IPS DF 19.7 (cell line): ENCODE data around the gene SMYD5.
"Not testable (repeated sequence)": the region's sequence is repeated elsewhere in the genome, so short reads cannot be mapped to it uniquely, and the experiment has no call there.

Experiments used
- DNase-seq: peaks from one replicate; pipeline ENCODE4 v3.0.0-alpha.2; 2013; ENCODE audit warnings: low read depth, low spot score

The SMYD5 gene

DNA sequence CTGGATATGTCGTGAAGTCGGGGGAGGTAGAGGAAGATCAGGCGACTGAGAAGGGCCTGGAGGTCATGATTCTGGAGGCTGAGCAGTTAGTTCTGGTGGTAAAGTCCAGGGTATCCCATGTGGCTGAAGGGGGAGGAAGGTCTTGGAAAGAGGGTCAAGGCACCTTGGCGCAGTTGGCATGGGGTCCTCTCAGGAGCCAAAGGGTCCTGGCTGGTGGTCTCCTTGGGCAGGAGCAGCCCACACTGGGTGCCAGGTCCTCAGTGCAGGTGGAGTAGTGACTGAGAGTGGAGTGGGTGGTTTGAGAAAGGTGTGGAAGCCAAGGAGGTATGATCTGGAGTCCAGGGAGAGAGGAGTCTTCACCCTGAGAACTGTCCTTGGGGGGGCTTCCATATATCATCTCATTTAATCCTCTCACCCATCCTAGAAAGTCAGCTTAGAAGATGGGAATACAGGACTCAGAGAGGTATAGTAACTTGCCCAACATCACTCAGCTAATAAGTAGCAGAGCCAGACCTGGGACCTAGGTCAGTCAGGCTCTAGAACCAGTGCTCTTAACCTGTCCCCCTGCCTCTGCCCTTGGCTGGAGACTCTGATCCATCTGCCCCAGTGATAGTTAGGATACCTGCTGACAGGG is 45.8 kb downstream of the SMYD5 start:
- no peak for DNase-seq

DNA sequence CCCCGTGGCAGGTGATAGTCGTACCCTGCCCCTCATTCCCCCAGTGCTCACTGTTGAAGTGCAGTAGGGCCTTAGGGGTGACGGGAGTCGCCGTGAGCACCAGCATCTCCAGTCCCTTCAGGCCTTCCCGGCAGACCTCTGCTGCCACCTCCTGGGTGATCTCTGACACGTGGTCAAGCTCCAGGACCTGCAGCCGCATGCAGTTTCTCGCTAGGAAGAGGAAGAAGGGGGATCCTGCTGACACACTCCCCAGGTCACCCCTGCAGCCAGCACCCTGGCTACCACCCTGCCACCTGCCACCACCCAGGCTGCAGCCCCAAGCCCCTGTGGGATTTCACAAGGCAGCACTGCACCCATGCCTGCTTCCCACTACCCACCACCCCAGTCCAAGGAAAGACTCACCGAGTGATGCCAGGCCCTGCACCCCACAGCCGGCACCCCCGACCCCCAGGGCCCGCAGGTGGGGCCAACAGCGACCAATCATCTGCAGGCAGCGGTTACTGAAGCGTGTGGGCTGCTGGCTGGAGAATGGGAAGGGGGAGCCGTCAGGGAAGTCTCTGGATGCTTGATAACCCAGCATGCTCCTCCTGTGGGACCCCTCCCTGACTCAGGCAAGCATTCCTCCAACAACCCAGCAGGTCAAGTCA is 46.4 kb downstream of the SMYD5 start:
- DNase-seq, result no peak

DNA sequence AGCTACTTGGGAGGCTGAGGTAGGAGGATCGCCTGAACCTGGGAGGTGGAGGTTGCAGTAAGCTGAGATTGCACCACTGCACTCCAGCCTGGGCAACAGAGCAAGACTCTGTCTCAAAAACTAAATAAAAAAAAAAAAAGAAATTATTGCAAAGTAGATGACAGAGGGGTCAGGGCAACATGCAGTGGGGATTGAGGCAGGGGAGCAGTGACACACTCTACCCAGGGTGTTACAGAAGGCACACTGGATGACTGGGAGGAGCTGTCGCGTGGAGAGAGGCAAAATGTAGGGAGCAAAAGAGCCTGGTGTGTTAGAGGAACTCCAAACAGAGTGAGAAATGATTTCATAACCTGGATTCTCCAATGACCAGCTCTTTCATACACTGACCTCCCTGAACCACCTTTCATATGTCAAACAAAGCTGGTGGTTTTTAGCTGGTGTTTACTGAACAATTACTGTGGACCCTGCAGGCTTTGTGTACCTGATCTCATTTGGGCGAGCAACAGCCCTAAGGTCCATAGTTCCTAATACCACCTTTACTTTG is 48.1 kb downstream of the SMYD5 start:
- no peak for DNase-seq

DNA sequence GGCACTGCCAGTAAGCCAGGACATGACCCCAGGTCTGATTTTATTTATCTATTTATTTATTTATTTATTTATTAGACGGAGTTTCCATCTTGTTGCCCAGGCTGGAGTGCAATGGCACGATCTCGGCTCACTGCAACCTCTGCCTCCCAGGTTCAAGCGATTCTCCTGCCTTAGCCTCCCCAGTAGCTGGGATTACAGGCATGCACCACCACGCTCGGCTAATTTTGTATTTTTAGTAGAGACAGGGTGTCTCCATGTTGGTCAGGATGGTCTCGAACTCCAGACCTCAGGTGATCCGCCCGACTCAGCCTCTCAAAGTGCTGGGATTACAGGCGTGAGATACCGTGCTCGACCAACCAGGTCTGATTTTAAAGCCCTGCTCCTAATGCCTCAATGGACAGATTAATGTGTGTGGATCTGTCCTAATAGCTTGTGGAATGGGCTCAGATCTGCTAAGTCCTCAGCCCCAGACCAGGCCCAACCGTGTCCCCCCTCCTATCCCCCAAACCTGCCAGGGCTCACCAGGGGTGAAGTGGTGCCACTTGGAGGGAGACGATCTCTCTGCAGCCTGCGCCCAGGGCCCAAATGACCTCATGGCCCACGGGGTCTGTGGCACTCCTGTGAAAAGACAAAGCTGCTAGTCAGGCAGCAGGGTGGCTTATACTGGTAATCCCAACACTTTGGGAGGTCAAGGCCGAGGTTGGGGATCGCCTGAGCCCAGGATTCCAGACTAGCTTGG is 48.8 kb downstream of the SMYD5 start:
- not testable (repeated sequence) for DNase-seq

DNA sequence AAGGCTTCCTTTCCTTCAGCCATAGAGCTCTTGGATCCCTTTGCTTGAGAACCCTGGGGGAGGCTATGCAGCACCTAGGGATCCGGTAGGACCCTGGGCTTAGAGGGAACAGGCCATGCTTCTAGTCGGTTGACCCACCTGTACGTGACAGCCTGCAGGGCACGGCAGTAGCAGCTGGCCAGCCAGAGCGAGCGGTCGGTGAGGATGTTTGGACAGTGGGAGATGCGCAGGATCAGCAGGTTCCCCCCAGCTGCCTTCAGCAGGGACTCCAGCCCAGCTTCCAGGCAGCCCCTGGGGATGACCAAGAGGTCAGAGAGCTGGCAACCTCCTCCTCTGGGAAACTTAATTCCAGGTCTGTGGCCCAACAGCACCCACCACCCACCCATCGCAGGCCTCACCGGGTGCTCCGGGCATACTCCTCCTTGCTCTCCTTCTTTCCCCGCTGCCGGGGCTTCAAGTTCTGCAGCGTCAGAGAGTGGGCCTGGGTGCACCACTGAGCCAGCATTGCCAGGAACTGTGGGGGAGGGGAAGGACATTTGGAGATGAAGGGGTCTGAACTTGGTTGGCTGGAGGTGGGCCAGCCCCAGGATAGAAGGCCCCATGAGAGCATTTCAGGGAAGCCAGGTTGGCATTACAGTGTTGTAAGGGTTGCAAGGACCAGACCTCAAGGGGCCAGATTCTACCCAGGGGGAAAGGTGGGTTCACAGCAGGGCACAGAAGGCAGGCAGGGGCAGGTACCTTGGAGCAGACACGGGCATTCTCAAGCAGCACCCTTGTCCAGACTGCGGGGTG is 49.7 kb downstream of the SMYD5 start:
- no peak for DNase-seq

DNA sequence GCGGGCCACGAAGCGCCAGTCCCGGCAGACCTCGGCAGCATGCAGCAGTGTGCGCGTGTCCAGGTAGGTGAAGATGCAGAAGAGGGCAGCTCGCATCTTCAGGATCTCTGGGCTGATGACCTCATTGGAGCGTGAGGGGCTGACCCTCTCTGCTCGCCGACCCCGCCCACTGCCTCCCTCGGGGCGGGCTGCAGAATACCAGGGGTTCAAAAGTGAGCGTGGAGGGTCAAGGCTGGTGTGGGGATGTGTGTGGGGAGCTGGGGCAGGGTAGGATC is 50.2 kb downstream of the SMYD5 start:
- DNase-seq, result no peak

DNA sequence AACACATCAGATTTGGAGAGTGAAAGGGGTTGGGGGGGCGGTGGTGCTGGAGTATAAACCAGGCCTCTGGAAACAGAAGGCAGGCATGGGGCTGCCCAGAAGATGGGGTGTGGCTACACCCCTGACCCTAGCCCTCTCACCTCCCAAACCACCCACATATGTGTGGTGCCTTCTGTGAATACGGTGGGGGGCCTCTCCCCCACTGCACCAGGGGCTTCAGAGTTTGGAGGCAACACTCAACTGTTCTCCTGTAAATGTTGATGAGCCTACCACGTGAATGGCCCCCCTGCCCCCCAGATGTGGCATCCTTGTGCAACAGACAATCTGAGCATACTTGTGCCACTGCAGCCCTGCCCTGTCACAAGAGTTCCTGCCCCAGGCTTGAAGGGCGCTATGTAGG is 50.7 kb downstream of the SMYD5 start:
- DNase-seq, result no peak

DNA sequence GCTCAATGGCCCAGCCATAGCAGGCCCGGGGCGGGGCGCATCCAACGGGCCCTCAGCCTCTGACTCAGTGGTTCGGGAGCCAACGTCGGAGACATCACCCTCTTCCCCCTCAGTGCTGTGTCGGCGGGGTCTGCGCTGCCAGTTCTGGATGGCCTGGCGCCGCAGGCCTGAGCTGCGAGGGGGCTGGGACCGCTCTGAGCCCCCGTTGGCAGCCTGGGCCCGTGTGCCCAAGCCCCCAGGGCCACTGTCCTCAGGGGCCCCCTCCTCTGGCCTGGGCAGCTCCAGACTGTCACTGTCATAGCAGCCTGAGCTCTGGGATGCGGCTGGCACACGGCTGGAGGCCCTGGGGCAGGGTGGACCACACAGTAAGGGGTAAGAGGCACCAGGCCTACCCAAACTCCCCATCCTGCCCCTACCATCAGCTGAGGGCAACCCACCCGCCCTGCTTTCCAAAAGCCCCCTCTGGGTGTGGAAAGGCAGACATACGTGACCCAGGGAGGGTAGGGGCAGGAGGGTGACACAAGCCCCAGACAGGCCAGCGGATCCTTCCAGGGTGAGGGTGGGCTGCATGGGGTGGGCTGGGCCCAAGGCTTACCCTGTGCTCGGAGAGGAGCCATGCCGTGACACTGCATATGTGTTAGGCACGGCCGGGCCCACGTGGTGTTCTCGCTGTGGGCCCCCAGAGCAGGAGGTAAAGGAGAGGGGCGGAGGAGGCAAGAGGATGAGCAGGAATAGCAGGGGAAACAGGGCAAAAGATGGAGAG is 51.4 kb downstream of the SMYD5 start:
- DNase-seq, result no peak

DNA sequence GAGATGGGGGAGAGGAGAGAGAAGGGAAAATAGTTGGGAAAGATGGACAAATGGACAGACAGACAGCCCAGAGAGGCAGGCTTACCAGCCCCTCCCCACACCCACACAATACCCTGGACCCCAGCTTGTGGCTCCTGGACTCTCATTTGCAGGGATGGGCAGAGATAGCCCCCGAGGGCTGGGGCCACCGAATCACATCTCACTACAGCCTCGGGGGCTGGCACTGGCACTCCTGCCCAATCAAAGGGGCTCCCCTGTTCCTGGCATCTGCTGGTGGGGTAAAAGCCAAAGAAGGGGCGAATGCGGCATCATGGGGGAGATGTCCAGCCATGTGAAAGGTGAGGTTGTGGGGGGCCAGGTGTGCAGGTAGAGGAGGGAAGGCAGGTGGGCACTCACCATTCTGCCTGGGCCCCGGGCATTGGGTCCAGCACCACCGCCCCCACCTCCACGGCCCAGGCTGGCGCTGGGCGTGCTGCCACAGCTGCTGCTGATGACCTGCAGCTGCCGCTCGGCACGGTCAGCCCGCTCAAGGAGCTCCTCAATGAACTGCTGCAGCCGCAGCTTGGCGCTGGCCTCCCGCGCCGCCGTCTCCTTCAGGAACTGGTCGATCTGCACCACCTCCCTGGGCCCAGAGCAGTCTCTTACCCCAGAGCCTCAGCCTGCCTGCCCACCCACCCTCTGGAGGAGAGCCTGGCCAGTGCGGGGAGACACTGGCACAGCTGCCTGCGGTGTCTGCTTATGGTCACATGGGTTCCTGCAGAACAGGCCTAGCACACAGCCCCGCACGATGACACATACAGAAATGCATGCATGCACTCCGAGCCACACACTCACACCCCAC is 52.2 kb downstream of the SMYD5 start:
- no peak for DNase-seq

DNA sequence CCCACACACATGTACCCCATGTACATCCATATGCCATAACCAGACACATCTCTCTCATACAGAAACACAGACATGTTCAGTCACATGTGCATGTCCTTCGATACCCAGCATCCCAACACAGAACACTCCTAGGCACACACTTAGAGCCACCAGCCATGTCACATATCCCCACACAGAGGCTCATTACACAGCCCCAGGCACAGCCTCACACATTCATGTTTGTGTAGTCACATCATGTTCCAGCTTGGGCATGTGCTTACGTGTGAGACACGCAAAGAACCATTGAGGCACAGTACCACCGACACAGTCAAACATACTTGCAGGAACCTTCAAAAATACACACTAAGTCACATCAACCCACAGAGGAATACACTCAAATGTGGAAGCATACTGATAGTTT is 53.0 kb downstream of the SMYD5 start:
- no peak for DNase-seq

DNA sequence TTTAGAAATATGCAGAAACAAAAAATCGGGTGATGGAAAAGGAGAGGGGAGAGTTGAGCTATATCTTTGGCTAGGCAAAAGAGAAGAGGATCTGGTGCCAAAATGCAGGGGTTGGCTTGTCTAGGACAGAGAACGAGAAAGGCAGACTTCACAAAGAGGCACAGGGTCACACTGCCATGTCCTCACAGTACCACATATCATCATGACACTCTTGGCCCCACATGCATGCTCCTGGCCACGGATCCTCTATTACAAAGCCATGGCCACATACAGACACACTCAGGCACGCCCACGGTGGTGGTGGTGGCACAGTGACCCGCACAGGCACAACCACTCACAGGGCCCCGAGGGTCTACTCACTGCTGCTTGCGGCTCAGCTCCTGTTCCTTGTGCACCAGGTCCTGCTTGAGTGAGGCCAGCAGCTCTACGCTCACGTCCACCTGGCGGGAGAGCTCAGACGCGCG is 54.4 kb downstream of the SMYD5 start:
- no peak for DNase-seq

DNA sequence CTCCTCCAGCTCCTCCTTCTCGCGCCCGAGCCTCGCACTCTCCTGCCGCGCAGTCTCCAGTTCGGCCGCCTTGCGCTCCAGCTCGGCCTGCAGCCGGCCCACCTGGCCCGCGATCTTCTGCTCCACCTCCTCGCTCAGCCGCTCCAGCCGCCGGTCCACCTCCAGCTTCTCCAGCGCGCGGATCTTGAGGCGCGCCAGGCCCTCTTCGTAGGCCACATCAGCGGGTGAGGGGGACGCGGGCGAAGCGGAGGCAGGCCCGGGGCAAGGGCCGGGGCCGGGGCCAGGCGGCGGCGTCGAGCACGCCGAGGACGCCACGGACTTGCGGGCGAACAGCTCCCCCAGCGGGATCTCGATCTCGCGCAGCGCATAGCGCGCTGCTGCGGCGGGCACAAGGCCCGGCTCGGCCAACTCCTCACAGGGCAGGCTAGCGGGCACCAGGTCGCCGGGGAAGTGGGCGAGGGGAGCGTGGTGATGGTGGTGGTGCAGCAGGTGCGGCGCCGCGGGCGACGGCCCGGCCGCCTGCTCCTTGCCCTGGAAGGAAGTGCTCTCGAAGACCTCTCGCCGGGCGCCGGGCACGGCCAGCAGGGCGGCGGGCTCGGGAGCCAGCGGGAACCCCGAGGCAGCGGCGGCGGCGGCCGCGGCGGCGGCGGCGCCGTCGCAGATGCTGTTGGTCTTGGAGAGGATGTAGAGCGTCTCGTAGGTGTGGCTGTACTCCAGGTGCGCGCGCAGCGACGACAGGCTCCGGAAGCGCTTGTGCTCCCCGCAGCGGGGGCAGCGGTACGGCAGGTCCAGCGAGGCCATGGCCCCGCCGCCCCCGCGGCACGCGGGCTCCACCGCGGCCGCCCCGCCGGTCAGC is 55.0 kb downstream of the SMYD5 start:
- no peak for DNase-seq

DNA sequence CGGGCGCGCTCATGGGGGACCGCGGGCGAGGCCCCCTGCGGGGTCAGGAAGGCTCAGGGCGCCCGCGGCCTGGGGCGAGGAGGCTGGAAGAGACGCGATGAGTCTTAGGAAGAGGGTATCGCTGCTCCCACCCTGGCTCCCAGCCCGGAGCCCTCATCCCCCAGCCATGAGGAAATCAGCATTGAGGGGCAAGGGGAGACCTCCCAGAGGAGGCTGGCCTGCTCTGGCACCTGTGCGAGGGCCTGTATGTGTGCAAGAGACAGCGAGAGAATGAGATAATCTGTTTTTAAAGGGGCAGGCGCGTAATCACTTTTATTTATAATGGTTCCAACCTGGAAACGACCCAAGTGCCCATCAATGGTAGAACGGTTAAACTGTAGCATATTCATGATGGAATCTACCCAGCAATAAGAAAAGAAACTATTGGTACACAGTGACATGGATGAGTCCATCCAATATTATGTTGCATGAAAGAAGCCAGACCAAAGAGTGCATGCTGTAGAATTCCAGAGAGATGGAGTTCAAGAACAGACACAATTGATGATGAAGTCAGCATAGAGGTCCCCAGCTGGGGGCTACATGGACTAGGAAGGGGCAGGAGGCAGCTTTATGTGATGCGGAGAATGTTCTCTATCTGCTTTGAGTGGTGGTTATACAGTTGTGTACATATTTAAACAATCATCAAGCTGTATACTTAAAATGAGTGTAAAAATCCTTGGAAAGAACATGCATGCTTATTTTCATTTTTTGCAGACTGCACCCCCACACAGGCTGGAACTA is 55.8 kb downstream of the SMYD5 start:
- no peak for DNase-seq

DNA sequence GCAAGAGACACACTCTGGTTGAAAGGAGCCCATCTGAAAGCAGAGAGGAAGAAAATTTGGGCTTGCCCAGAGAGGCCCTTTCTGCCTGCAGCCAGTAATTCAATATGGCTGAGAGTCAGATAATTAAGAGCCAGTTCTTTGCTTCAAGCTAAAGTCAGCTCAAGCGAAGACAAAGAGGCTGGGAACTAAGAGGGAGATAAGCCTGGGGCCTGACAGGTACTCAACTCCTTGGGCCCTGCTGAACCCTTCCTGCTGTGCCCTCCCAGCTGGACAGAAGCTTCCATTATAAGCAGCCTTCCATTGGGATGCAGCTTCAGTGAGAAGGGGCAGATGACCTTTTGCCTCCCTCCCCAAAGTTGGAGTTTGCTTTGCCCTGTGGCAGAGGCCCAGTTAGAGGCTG is 58.2 kb downstream of the SMYD5 start:
- no peak for DNase-seq
